Mesendoderm (in vitro differentiated cells): ENCODE data around the gene RGL3.

Source experiments
- DNase-seq: peaks from one replicate; pipeline ENCODE4 v3.0.0; 2013
- H2AK5ac ChIP-seq: 2 replicates; pipeline ENCODE4 v1.6.1; 2013; ENCODE audit warnings: low read length, inconsistent platforms
- H2BK120ac ChIP-seq: 2 replicates; pipeline ENCODE4 v1.6.1; 2013; ENCODE audit warnings: low read depth, mild to moderate bottlenecking, low read length, moderate library complexity, mixed read lengths
- H2BK15ac ChIP-seq: replicated peaks from 2 replicates; pipeline ENCODE4 v1.6.1; 2013; ENCODE audit warnings: low read depth, mild to moderate bottlenecking, moderate library complexity
- H2BK5ac ChIP-seq: 2 replicates; pipeline ENCODE4 v1.6.1; 2013; ENCODE audit warnings: low read length, inconsistent platforms
- H3K18ac ChIP-seq: 2 replicates; pipeline ENCODE4 v1.6.1; 2013; ENCODE audit warnings: mild to moderate bottlenecking, low read length, mixed read lengths
- H3K23ac ChIP-seq: one replicate; pipeline ENCODE4 v1.6.1; 2013; ENCODE audit warnings: low read length
- H3K27ac ChIP-seq: 2 replicates; pipeline ENCODE4 v1.5.1; 2013; ENCODE audit warnings: low read depth, mild to moderate bottlenecking, inconsistent platforms, low read length, moderate library complexity
- H3K27me3 ChIP-seq: 2 replicates; pipeline ENCODE4 v1.6.1; 2013; ENCODE audit warnings: low read length, control low read depth, mild to moderate bottlenecking, inconsistent platforms; ENCODE audit not compliant: insufficient read depth, poor library complexity
- H3K36me3 ChIP-seq: 2 replicates; pipeline ENCODE4 v1.6.1; 2013; ENCODE audit warnings: low read length, inconsistent platforms; ENCODE audit not compliant: control insufficient read depth, insufficient read depth
- H3K4ac ChIP-seq: one replicate; pipeline ENCODE4 v1.6.1; 2013; ENCODE audit warnings: low read depth, mild to moderate bottlenecking, low read length, moderate library complexity
- H3K4me1 ChIP-seq: 2 replicates; pipeline ENCODE4 v1.6.1; 2013; ENCODE audit warnings: low read depth, low read length, inconsistent platforms; ENCODE audit not compliant: control insufficient read depth
- H3K4me2 ChIP-seq: 2 replicates; pipeline ENCODE4 v1.6.1; 2013; ENCODE audit warnings: low read length
- H3K4me3 ChIP-seq: 2 replicates; pipeline ENCODE4 v1.5.1; 2013; ENCODE audit warnings: mild to moderate bottlenecking, low read length
- H3K56ac ChIP-seq: one replicate; pipeline ENCODE4 v1.6.1; 2013; ENCODE audit warnings: low read length
- H3K79me1 ChIP-seq: 2 replicates; pipeline ENCODE4 v1.6.1; 2013; ENCODE audit warnings: low read length, inconsistent platforms
- H3K79me2 ChIP-seq: 2 replicates; pipeline ENCODE4 v1.6.1; 2013; ENCODE audit warnings: mild to moderate bottlenecking, low read length; ENCODE audit not compliant: control insufficient read depth, insufficient read depth
- H3K9ac ChIP-seq: 2 replicates; pipeline ENCODE4 v1.6.1; 2013; ENCODE audit warnings: low read length, inconsistent platforms
- H4K5ac ChIP-seq: one replicate; pipeline ENCODE4 v1.6.1; 2013; ENCODE audit warnings: low read length
- H4K8ac ChIP-seq: one replicate; pipeline ENCODE4 v1.6.1; 2013; ENCODE audit warnings: low read depth, mild to moderate bottlenecking, control low read depth, low read length, moderate library complexity
- WGBS: extraction: QIAGEN DNeasy Blood & Tissue Kit; methylation state at CpG from one replicate; pipeline ENCODE4 v1.1.7; 2013; ENCODE audit warnings: low lambda C conversion rate, missing lambda C conversion rate; ENCODE audit not compliant: insufficient coverage; ENCODE audit errors: extremely low coverage; 5-methylcytosine and 5-hydroxymethylcytosine counted together

RGL3 gene

DNA sequence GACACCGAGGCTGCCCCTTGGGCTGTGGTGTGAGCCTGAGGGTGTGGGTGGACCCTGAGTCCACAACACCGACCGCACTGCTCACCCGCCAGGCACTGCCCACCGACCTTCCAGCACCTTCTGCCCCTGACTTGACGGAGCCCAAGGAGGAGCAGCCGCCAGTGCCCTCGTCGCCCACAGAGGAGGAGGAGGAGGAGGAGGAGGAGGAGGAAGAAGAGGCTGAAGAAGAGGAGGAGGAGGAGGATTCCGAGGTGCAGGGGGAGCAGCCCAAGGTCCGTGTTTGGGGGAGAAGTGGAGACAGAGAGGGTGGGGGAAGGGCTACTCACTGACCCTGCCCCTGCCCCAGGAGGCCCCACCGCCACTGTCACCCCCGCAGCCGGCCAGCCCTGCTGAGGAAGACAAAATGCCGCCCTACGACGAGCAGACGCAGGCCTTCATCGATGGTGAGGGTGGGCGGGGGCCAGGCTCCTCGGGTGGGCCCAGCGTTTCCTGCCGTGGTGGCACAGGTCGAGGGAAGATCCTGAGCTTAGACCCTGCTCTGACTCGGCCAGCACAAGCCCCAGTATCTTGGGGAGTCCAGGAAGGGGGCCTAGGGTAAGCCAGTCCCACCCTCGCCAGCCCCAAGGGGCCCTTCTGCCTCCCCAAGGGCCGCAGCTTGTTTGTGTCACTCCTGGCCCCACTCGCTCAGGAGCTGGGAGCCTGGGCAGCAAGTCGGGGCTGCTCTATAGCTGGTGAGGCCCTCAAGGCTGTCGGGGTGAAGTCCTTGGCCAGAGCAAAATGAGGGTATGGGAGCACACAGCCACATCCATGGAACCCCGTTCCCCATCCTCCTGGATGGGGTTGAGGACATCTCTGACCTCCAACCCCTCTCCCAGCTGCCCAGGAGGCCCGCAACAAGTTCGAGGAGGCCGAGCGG, 28.5 kb upstream of the RGL3 start:
- WGBS: no CpG with 5 or more reads among the region's 35 CpGs
- no peak overlapping the region for H3K27ac ChIP-seq

DNA sequence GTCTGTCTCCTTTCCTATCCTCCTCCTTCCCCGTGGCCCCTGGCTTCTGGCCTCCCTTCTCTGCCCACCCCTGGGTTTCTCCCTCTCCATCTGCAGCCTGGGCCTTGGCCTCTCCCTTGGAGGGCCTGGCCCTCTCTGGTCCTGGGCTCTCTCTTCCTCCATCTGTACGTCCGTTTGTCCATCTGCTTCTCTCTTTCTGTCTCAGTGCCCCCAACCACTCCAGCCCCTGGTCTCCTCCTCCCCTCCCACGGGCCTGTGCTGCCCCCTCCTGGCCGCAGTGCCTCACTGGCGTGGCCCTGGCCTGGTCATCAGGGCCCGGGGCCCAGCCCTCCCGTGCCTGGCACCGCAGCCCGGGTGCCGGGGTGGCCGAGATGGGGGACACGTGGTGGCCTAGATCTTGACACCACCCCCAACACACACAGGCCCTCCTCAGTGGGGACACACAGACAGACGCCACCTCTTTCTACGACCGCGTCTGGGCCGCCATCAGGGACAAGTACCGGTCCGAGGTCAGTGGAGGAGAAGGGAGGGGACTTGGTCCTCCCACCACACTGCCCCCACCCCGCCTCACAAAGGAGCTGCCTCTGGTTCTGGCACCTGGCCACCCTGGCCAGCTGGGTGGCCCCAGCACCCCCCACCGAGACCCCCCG, 27.7 kb upstream of the RGL3 start:
- H3K27ac ChIP-seq: no peak overlapping the region
- H2BK120ac ChIP-seq: no peak overlapping the region
- no peak overlapping the region for H4K5ac ChIP-seq
- H2BK5ac ChIP-seq: no peak overlapping the region
- H3K79me2 ChIP-seq: no peaks in the 10 kb centered on the region
- no peak overlapping the region for H3K56ac ChIP-seq
- no peak overlapping the region for H3K4me3 ChIP-seq
- no peak overlapping the region for H3K23ac ChIP-seq
- no peak overlapping the region for H3K4me2 ChIP-seq
- no peak overlapping the region for H3K4ac ChIP-seq
- no CpG with 5 or more reads among the region's 23 CpGs for WGBS
- no peak overlapping the region for H3K9ac ChIP-seq
- peak; percentile 56 for DNase-seq
- H3K18ac ChIP-seq: no peak overlapping the region
- H2BK15ac ChIP-seq: no peak overlapping the region
- no peaks in the 10 kb centered on the region for H3K27me3 ChIP-seq
- H3K36me3 ChIP-seq: peaks cover 9% of the 10 kb centered on the region
- H3K4me1 ChIP-seq: no peaks in the 10 kb centered on the region
- no peak overlapping the region for H2AK5ac ChIP-seq
- H4K8ac ChIP-seq: no peak overlapping the region
- H3K79me1 ChIP-seq: peaks cover under 1% of the 10 kb centered on the region

More for the DNA sequence above, 28.5 kb upstream of the RGL3 start:
- no peak overlapping the region for H2BK15ac ChIP-seq
- no peak overlapping the region for H3K4me2 ChIP-seq
- H3K23ac ChIP-seq: no peak overlapping the region
- no peak overlapping the region for H3K18ac ChIP-seq
- no peak overlapping the region for H4K5ac ChIP-seq
- H3K79me1 ChIP-seq: no peaks in the 10 kb centered on the region
- no peak overlapping the region for H4K8ac ChIP-seq
- H3K4me3 ChIP-seq: no peak overlapping the region
- H3K4ac ChIP-seq: no peak overlapping the region
- peaks cover 7% of the 10 kb centered on the region for H3K36me3 ChIP-seq
- no peak overlapping the region for H2AK5ac ChIP-seq
- no peak for DNase-seq
- H3K56ac ChIP-seq: no peak overlapping the region
- no peaks in the 10 kb centered on the region for H3K27me3 ChIP-seq
- H3K9ac ChIP-seq: no peak overlapping the region
- H2BK120ac ChIP-seq: no peak overlapping the region
- no peaks in the 10 kb centered on the region for H3K4me1 ChIP-seq
- H3K79me2 ChIP-seq: no peaks in the 10 kb centered on the region
- H2BK5ac ChIP-seq: no peak overlapping the region

DNA sequence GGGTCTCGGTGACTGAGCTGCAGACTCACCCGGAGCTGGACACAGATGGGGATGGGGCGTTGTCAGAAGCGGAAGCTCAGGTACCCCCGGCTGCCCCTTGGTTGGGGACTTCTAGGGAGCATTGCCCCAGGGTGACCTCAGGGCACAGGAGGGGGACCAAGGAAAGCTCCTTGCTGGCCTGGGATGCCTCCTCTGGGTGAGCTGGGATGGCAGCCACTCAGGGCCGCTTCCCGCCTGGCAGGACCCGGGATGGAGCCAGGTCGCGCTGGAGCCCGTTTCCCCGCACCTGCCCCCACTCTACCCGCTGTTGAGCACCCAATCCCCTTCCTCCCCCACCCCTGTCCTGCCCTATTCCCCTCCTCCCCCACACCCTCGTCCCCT, 27.1 kb upstream of the RGL3 start:
- H3K56ac ChIP-seq: no peak overlapping the region
- H3K27me3 ChIP-seq: no peaks in the 10 kb centered on the region
- no peak for DNase-seq
- WGBS: no CpG with 5 or more reads among the region's 14 CpGs
- H3K4ac ChIP-seq: no peak overlapping the region
- H2AK5ac ChIP-seq: no peak overlapping the region
- H3K4me1 ChIP-seq: no peaks in the 10 kb centered on the region
- no peak overlapping the region for H2BK15ac ChIP-seq
- peaks cover 13% of the 10 kb centered on the region for H3K36me3 ChIP-seq
- H2BK120ac ChIP-seq: no peak overlapping the region
- no peak overlapping the region for H3K9ac ChIP-seq
- no peak overlapping the region for H2BK5ac ChIP-seq
- no peak overlapping the region for H3K18ac ChIP-seq
- peaks cover 2% of the 10 kb centered on the region for H3K79me1 ChIP-seq
- H4K5ac ChIP-seq: no peak overlapping the region
- no peak overlapping the region for H3K4me2 ChIP-seq
- no peak overlapping the region for H3K27ac ChIP-seq
- no peak overlapping the region for H3K23ac ChIP-seq
- H3K4me3 ChIP-seq: no peak overlapping the region
- no peak overlapping the region for H4K8ac ChIP-seq
- H3K79me2 ChIP-seq: no peaks in the 10 kb centered on the region

DNA sequence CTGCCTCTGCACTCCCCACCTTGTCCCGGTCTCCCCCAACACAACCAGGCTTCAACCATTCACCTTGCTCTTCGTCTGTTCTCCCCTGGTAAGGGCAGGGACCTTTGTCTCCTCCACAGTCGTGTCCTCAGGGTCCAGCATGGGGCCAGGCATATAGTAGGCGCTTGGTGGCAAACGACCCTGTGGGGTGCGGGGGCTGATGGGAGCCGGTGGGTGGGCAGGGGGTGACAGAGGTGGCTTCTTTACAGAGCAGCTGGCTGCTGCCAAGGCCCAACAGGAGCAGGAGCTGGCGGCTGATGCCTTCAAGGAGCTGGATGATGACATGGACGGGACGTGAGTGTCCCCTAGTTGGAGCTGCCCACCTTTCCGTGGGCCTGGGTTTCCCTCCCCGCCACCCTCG, 26.0 kb upstream of the RGL3 start:
- Histone ChIP-seq H3K18ac (no peak overlapping the region), H2BK120ac (no peak overlapping the region), H4K5ac (no peak overlapping the region), H3K56ac (no peak overlapping the region), H3K4ac (no peak overlapping the region), H3K4me2 (no peak overlapping the region), H3K79me2 (no peaks in the 10 kb centered on the region), H3K27me3 (no peaks in the 10 kb centered on the region), H3K4me1 (no peaks in the 10 kb centered on the region), H2BK15ac (no peak overlapping the region), H2AK5ac (no peak overlapping the region), H3K4me3 (no peak overlapping the region), H3K27ac (no peak overlapping the region), H2BK5ac (no peak overlapping the region), H3K9ac (no peak overlapping the region), H3K36me3 (peaks cover 15% of the 10 kb centered on the region), H3K23ac (no peak overlapping the region), H3K79me1 (peaks cover 2% of the 10 kb centered on the region), H4K8ac (no peak overlapping the region)
- DNase-seq: no peak
- no CpG with 5 or more reads among the region's 13 CpGs for WGBS

DNA sequence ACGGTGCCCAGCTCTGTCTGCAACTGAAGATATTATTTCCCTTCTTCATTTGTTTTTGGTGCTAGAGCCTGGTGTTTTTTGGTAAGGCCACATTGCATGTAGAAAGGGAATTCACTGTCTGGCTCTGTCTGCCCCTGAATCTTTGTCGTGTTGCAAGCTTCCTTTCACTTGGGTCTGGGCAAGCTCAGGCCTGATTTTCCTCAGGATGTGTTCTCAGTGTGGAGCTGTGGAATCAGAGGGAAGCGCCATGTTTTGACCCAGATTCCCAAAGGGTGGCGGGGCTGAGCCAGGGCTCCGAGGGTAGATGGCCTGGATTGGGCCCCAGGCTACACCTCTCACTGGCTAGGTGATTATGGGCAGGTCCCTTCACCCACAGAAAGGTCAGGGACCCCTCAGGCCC, 24.9 kb upstream of the RGL3 start:
- no peak overlapping the region for H3K9ac ChIP-seq
- peaks cover 2% of the 10 kb centered on the region for H3K79me1 ChIP-seq
- H3K27me3 ChIP-seq: no peaks in the 10 kb centered on the region
- no peak overlapping the region for H2AK5ac ChIP-seq
- H3K27ac ChIP-seq: no peak overlapping the region
- H3K4me1 ChIP-seq: no peaks in the 10 kb centered on the region
- H3K36me3 ChIP-seq: peaks cover 15% of the 10 kb centered on the region
- H4K8ac ChIP-seq: no peak overlapping the region
- H3K18ac ChIP-seq: no peak overlapping the region
- H2BK120ac ChIP-seq: no peak overlapping the region
- no peak for DNase-seq
- H3K56ac ChIP-seq: no peak overlapping the region
- no peak overlapping the region for H3K4ac ChIP-seq
- no peak overlapping the region for H2BK5ac ChIP-seq
- no peak overlapping the region for H2BK15ac ChIP-seq
- no CpG with 5 or more reads among the region's 5 CpGs for WGBS
- no peak overlapping the region for H4K5ac ChIP-seq
- H3K79me2 ChIP-seq: no peaks in the 10 kb centered on the region
- H3K23ac ChIP-seq: no peak overlapping the region
- no peak overlapping the region for H3K4me2 ChIP-seq
- no peak overlapping the region for H3K4me3 ChIP-seq
